Amniotic stem cell (primary cell): ENCODE data around the gene GID8.

Experiments used
- DNase-seq: peaks from one replicate; lab custom pipeline; 2025; lab: John Stamatoyannopoulos, UW

The GID8 gene

GRCh38 chr20:62938105-62938888 lies at the start of gene GID8:
Gene GID8 (plus strand): TSS chr20:62938147. CDS start chr20:62941503, 3,356 bp downstream.
- DNase-seq, result no peak

- DNase-seq, result no peak
These were observed 49.5 kb upstream of the GID8 start for GRCh38 chr20:62888406-62888805.

DNA sequence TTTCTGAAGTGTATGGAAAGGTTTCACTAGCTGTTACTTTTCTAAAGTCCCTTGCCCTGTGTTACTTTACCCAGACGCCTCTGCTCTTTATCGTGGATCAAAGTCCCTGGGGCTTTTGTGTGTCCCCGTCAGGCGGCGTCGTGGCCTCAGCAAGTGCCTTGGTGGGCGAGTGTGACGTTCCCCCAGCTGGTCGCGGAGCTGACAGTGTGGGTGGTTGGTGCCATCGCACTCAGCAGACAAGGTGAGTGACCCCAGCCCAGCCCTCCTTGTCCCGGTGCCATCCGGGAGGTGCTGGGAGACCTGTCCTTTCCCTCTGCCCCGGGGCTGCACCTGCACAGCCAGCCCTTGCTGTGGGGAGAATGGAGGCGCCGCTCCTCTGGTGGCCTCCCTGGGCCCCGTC lies 49.0 kb upstream of the GID8 start:
- DNase-seq, result no peak

DNA sequence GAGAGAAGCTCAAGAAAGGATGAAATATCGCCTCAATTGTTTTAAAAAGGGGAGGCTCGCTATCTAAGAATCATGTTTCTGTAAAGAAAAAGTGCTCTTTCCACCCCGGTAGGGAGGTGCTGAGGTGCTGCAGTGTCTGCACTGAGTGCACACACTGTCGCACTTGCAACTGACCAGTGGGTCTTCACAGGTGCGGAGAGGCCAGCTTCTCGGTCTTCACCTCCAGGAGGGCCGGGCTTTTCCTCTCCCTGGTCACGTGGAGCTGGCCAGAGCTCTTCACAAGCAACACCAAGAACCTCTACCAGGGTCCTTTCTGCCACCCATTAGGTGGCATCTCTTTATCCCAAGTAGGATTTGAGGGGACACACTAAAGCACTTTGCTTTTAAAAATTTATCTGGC lies 48.5 kb upstream of the GID8 start:
- DNase-seq, result no peak

GRCh38 chr20:62889871-62890270 lies 48.1 kb upstream of the GID8 start:
- DNase-seq, result no peak

GRCh38 chr20:62890444-62890843 lies 47.5 kb upstream of the GID8 start:
- no peak for DNase-seq

GRCh38 chr20:62891111-62891510 lies 46.8 kb upstream of the GID8 start:
- no peak for DNase-seq

DNA sequence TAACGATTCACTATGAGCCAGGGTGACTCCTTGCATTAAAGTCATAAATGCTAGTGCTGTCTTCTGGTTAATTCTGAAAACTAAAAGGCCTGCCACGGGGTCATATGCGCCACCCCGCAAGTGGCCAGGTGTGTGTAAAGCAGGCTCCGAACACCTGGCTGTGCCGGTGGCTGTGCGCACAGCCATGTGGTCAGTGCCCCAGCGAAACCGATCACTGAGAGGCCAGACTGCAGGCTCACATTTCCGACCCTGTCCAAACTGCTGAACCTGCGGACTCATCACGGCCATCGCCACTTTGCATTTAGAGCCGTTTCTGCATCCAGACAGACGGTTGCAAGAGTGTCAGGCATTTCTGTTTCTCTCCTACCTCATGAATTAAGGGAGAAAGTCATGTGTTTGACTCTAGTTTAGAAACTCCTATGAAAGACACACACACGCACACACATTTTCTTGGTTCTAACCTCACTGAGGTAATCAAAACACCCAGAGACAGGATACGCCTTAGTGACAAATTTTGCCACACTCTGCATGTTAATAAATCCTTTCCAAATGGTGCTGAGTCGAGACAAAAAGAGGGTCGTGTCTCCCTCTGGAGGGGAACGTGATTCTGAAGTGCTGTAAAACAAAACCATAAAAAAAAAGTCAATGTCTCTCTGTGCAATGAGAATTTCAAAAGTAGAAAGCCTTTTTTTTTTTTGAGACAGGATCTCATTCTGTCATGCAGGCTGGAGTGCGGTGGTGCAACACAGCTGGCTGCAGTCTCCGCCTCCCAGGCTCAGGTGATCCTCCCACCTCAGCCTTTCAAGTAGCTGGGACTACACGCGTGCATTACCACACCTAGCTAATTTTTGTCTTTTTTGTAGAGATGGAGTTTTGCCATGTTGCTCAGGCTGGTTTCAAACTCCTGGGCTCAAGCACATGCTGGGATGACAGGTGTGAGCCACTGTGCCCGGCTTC lies 45.3 kb upstream of the GID8 start:
- no peak for DNase-seq

- no peak for DNase-seq
These were observed 44.2 kb upstream of the GID8 start for GRCh38 chr20:62893700-62894099.

DNA sequence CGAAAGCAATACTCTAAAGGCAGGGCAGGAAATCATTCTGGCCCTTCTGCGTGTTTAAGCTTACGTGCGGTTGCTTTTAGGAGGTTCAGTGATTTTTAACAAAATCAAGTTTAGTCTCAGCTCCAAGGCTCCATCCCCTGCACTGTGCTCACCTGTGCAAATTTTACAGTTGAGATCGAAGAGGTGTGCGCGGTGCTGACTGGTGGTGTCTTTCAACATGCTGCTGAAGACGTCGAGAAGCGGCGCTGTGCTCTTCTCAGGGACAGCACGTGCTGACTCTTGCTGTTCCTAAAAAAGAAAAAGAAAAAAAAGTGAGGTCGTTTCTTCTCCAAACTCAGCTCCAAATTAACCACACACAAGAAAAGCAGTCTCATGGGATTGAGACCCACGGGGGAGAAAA lies 43.7 kb upstream of the GID8 start:
- DNase-seq, result no peak

GRCh38 chr20:62895539-62895938 lies 42.4 kb upstream of the GID8 start:
- no peak for DNase-seq

DNA sequence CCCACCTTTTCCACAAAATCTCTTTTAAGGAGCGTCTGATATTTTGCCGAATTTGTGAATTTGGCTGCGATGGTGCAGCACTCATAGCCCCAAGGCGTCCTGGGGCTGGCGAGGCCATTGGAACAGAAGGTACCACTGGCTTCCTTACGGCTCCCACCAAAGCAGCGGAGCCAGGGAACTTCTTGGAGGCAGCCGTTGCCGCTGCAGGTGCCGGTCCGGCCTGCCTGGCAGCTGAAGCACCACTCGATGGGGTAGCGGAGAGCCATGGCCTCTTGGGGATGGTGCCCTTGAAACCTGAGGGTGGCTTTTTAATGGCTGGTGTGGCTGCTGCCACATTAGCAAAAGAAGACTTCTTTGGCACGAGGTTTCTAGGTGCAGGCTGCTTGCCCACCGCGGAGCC lies 41.4 kb upstream of the GID8 start:
- no peak for DNase-seq

- no peak for DNase-seq
These were observed 40.3 kb upstream of the GID8 start for GRCh38 chr20:62897666-62898065.

- no peak for DNase-seq
These were observed 39.6 kb upstream of the GID8 start for GRCh38 chr20:62898093-62898964.

DNA sequence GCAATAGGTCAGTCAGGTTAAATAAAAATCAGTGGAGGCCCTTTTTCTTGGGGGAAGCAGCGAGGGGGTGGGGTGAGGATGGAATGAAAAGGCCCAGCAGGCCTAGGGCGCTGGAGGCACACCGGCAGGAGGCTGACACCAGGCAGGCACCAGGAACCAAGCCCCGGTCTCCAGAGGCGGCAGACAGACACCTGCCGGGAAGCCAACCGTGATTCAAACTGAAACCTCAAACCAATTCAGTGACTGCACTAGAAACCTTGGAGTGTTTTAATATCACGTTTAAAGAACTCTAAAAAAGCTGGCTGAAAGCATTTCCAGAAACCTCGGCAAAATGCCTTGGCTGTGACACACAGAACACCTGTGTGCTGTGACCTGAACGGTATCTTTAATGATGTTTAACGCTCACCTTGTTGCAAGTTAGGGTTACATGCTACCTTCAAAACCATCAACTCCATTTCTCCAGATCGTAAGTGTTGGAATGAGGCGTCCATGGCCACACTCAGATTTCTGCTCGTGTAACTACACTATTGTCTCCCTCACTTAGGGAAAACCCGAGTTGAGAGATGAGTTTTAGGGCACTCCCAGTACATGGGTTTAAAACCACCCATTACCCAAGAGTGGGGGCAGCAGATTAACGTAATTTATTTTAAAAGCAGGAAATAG lies 38.8 kb upstream of the GID8 start:
- DNase-seq, result no peak

DNA sequence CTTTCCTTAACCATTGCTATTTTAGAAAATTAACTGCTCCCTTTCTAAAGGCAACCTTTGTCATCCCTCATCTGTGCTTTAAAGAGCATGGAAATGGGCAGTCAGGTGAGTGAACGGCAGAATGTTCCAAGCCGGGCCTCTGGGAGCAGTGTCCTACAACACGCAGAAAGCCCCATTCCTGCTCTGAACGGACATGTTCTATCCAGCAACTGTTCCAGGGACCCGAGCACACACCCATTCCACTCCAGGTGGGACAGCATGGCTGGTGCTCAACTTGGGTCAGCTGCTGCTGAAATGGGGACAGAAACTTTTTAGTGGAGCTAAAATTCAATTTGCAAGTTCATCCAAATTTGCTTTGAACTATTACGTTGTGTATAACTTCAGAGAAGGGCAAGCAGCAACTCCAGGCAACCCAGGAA lies 38.3 kb upstream of the GID8 start:
- no peak for DNase-seq

DNA sequence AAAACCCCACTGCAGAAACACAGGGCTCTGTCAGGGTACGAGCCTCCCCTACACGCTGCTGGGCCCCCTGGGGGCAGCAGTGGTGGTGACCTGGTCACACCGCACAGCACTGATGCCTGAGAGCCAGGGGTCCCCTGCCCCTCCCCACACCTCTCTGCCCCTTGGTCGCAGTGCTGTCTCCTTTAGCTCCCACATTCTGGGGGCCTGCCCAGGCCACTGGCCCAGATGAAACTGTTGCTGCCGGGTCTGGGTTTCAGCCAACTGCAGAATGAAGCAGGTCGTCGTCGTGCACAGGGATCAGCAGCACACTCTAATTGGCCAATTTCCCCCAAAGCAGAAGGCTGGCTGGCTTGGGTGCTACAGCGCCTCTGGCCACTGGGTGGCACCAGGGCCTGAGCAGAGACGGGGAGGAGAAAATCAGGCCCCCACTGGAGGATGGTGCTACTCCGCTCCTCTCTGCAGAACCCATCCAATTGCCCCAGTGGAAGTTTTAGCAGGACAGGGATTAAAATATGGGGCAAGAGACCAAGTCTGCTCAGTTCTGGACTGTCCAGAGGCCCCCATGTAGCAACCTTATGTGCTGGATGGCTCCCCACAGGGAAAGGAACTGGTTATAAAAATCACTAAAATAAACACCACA lies 37.8 kb upstream of the GID8 start:
- peak; percentile 30 for DNase-seq

DNA sequence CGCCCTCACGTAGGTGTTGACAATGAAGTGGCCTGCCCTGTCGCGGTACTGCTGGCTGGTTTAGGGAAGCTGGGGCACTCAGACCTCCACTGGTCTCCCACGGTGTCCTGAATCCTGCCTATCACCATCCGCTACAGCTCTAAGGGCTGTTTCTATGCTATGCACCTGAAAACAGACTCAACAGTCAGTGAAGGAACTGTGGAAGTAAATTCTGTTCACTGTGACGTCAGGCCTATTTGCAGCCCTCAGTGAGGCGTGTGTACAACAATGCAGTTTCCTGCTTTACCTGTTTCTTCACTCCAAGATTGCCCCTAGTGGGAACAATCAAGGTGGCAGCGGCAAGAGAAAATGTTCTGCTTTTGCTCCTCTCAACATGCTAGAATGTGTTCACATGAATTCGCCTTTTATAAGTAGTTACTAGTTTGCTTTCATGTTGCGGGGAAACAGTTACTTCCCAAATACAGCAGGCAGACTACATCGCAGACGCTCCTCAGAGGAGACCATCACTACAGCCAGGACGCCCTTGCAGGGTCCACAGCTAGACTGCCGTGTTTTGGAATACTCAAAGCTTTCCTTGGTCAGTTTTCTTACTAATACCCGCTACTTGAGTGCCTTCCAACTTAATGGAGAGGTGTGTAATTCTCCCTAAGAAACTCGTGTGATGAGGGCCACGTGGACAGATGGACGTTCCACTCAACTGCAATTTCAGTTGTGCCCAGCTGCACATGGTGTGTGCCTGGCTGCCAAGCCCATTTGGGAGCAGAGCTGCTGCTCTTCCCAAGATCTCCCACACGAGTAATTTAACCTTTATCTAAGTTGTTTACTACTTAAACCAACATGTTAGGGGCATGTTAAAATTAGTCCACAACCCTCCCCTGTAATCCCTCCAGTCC lies 37.0 kb upstream of the GID8 start:
- no peak for DNase-seq

DNA sequence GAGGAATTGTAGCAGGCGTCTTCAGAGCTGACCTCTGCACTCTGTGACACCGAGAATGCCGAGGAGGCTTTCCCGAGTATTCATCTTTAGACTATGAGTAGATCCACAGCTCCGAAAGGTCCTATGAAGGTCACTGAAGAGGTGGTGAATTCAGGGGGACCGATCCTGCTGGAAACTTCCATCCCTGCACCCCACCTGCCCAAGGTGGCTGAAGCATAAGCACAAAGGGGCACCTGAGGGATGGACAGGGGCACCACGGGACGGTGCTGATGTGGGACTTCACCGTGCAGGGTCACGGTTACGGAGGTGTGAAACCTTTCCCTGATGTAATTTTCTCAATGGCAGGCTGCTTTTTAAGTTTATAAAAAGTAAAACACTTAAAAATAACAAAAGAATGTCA lies 36.1 kb upstream of the GID8 start:
- DNase-seq, result no peak
